ENCODE measurements around the gene ZFP91.

DNA sequence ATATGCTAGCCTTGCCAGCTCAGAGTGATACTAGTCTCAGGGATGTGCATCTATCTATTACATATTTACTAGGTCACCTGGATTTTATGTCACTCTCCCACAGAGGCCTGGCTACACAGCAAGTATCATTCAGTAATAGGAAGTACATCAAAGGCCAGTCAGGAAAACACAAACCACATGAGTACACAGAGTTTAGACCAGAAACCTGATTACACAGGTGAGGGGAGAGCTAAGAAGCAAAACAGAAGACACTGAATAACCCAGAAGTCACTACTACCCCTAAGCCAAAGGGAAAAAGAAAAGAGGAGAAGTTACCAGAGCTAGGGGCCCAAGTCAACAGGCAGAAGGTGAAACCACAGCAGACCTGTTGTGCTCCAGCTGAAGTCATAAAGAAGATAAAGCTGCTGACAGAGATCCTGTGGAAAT is 16.5 kb upstream of the ZFP91 start:
- no peak for TF ChIP-seq GATA3 (IDR thresholded peaks at IDR 0.05; ENCODE audit: low read depth, low read length)
- TF ChIP-seq GATA2 (IDR thresholded peaks at IDR 0.05; ENCODE audit: low read depth, low read length) = no peak
